Parathyroid adenoma (tissue), 2 donors: Measurements from ENCODE around the gene RAPGEF4.

ENCODE experiments used
- H2AFZ ChIP-seq: fragments of 300-600 bp; sonication (generic); one replicate; pipeline ENCODE4 v1.7.0; 2017; ENCODE audit warnings: antibody characterized with exemption, mild to moderate bottlenecking
- H3K27ac ChIP-seq: fragments of 300-600 bp; sonication (generic); one replicate; pipeline ENCODE4 v1.7.0; 2017
- H3K27me3 ChIP-seq: fragments of 300-600 bp; sonication (generic); one replicate; pipeline ENCODE4 v1.7.0; 2017; ENCODE audit warnings: low read length; ENCODE audit not compliant: control insufficient read depth, insufficient read depth
- H3K36me3 ChIP-seq: fragments of 300-600 bp; sonication (generic); one replicate; pipeline ENCODE4 v1.7.0; 2017; ENCODE audit warnings: low read length; ENCODE audit not compliant: control insufficient read depth, insufficient read depth
- H3K4me1 ChIP-seq: fragments of 300-600 bp; sonication (generic); one replicate; pipeline ENCODE4 v1.7.0; 2017; ENCODE audit warnings: control low read depth
- H3K4me2 ChIP-seq: fragments of 300-600 bp; sonication (generic); one replicate; pipeline ENCODE4 v1.7.0; 2017; ENCODE audit warnings: low read length
- H3K4me3 ChIP-seq: fragments of 300-600 bp; sonication (generic); one replicate; pipeline ENCODE4 v1.7.0; 2017; ENCODE audit warnings: low read depth, low read length
- H3K79me2 ChIP-seq: fragments of 300-600 bp; sonication (generic); one replicate; pipeline ENCODE4 v1.7.0; 2017; ENCODE audit warnings: control low read depth
- H3K9ac ChIP-seq: fragments of 300-600 bp; sonication (generic); one replicate; pipeline ENCODE4 v1.7.0; 2017; ENCODE audit warnings: mild to moderate bottlenecking
- H3K9me3 ChIP-seq: fragments of 300-600 bp; sonication (generic); one replicate; pipeline ENCODE4 v1.7.0; 2017; ENCODE audit warnings: low read length; ENCODE audit not compliant: control insufficient read depth
- CTCF ChIP-seq: fragments of 300-600 bp; sonication (generic); IDR thresholded peaks from one replicate; pipeline ENCODE4 v1.7.0; 2017; ENCODE audit warnings: antibody characterized with exemption, mild to moderate bottlenecking
- donor health status: primary hyperparathyroidism.

RAPGEF4 gene

GRCh38 chr2:172860336-172860707 lies 124.7 kb downstream of the RAPGEF4 start:
- Histone ChIP-seq H3K4me1 (peaks cover 4% of the 10 kb centered on the region), H3K4me3 (no peak overlapping the region), H3K9me3 (no peaks in the 10 kb centered on the region), H3K79me2 (no peaks in the 10 kb centered on the region), H2AFZ (no peak overlapping the region), H3K9ac (no peak overlapping the region), H3K27me3 (no peaks in the 10 kb centered on the region), H3K4me2 (no peak overlapping the region), H3K36me3 (no peaks in the 10 kb centered on the region), H3K27ac (peak overlapping the region; percentile 21)
- TF ChIP-seq CTCF, result no peak

GRCh38 chr2:172861098-172861497 lies 125.5 kb downstream of the RAPGEF4 start:
- no peak overlapping the region for H3K27ac ChIP-seq

GRCh38 chr2:172861656-172862476 lies 126.2 kb downstream of the RAPGEF4 start:
- Histone ChIP-seq H3K27ac (no peak overlapping the region), H3K4me3 (no peak overlapping the region), H3K9ac (no peak overlapping the region), H3K27me3 (no peaks in the 10 kb centered on the region), H3K4me2 (no peak overlapping the region), H3K79me2 (no peaks in the 10 kb centered on the region), H3K36me3 (no peaks in the 10 kb centered on the region), H3K4me1 (peaks cover 4% of the 10 kb centered on the region), H3K9me3 (no peaks in the 10 kb centered on the region), H2AFZ (no peak overlapping the region)
- TF ChIP-seq CTCF, result no peak

More at GRCh38 chr2:172861098-172861497, 125.5 kb downstream of the RAPGEF4 start:
- no peak overlapping the region for H3K9ac ChIP-seq
- H3K4me2 ChIP-seq, result no peak overlapping the region
- H3K36me3 ChIP-seq, result no peaks in the 10 kb centered on the region
- H3K4me1 ChIP-seq, result peaks cover 4% of the 10 kb centered on the region
- H3K79me2 ChIP-seq, result no peaks in the 10 kb centered on the region
- H2AFZ ChIP-seq, result no peak overlapping the region
- no peaks in the 10 kb centered on the region for H3K27me3 ChIP-seq
- H3K9me3 ChIP-seq, result no peaks in the 10 kb centered on the region
- H3K4me3 ChIP-seq, result no peak overlapping the region
- no peak for TF ChIP-seq CTCF

- no peak overlapping the region for H2AFZ ChIP-seq
- peaks cover 9% of the 10 kb centered on the region for H3K4me1 ChIP-seq
- no peaks in the 10 kb centered on the region for H3K27me3 ChIP-seq
- no peak overlapping the region for H3K9ac ChIP-seq
- H3K4me3 ChIP-seq, result no peak overlapping the region
- TF ChIP-seq CTCF, result no peak
- H3K79me2 ChIP-seq, result no peaks in the 10 kb centered on the region
- no peak overlapping the region for H3K4me2 ChIP-seq
- no peak overlapping the region for H3K27ac ChIP-seq
- H3K36me3 ChIP-seq, result no peaks in the 10 kb centered on the region
- H3K9me3 ChIP-seq, result no peaks in the 10 kb centered on the region
Observed at GRCh38 chr2:172863341-172863740, 127.7 kb downstream of the RAPGEF4 start.

- no peak overlapping the region for H3K4me2 ChIP-seq
- no peaks in the 10 kb centered on the region for H3K27me3 ChIP-seq
- peaks cover 9% of the 10 kb centered on the region for H3K4me1 ChIP-seq
- H3K79me2 ChIP-seq, result no peaks in the 10 kb centered on the region
- H3K4me3 ChIP-seq, result no peak overlapping the region
- no peaks in the 10 kb centered on the region for H3K9me3 ChIP-seq
- H2AFZ ChIP-seq, result no peak overlapping the region
- H3K36me3 ChIP-seq, result no peaks in the 10 kb centered on the region
- H3K9ac ChIP-seq, result no peak overlapping the region
- peak; percentile 63 for TF ChIP-seq CTCF
- H3K27ac ChIP-seq, result no peak overlapping the region
Observed at GRCh38 chr2:172864182-172864581, 128.5 kb downstream of the RAPGEF4 start.
